ENCODE data around the gene SAV1.
"Not testable (repeated sequence)": the region's sequence is repeated elsewhere in the genome, so short reads cannot be mapped to it uniquely, and the experiment has no call there.

SAV1 gene

DNA sequence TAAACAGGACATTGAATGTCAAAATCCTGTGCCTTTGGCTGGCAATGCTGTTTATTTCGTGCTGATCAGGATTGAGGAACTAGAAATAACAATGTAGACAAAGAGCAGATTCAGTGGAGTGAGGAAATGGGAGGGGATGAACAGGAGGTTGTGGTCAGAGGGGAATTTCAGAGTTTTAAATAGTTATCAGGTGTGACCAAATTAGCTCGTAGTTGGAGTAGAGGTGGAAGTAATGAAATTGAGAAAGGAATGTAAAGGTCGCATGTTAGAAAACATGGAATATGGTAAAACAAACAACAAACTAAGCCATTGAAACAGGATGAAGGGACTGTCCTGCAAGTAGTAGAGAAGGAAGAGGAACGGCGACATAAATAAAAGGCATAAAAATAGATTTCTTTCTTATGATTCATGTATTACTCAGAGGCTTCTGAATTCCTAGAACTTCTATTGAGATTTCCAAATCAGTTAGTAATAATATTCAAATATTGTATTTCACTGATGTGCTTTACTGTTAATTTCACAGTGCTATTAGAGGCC, 9.5 kb upstream of the SAV1 start:
- Histone ChIP-seq H3K27ac (ENCODE audit: low read length) (no peak overlapping the region), H3K9ac (ENCODE audit: low read depth, low read length) (no peak overlapping the region), H3K27me3 (ENCODE audit: insufficient read depth, low read length) (no peaks in the 10 kb centered on the region), H3K36me3 (ENCODE audit: insufficient read depth, low read depth, low read length) (no peaks in the 10 kb centered on the region), H3K9me3 (ENCODE audit: insufficient read depth, low read depth, low read length) (no peaks in the 10 kb centered on the region), H3K4me1 (ENCODE audit: insufficient read depth, low read length) (peaks cover 2% of the 10 kb centered on the region; the same call in 1 of the 2 replicates), H3K4me3 (ENCODE audit: low read length) (no peak overlapping the region)

DNA sequence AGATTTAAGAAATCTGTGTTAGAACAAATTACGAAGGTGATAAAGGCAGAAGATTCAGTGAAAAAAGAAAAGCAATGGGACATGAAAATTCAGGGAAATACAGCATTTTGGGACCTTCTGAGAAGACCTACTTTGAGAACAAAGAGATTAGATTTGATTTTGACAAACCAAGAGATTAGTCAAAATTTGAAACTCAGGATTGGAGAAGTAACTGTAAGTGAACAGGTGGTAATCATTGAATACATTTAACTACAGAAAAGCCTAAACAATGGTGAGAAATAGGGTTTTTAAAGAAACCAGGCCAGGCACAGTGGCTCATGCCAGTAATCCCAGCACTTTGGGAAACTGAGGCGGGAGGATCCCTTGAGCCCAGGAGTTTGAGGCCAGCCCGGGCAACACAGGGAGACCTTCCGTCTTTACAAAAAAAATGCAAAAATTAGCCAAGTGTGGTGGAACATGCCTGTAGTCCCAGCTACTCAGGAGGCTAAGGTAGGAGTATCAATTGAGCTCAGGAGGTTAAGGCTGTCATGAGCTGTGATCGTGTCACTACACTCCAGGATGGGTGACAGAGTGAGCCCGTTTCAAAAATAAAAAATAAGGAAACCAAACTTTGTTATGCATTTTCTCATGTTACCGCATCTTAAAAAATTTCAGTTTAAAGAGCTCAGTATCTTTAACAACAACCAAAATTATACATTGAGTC, 8.9 kb upstream of the SAV1 start:
- H3K27me3 ChIP-seq (ENCODE audit: insufficient read depth, low read length) = no peaks in the 10 kb centered on the region
- H3K4me1 ChIP-seq (ENCODE audit: insufficient read depth, low read length) = peaks cover 2% of the 10 kb centered on the region; the same call in 1 of the 2 replicates
- no peak overlapping the region for H3K27ac ChIP-seq (ENCODE audit: low read length)
- no peaks in the 10 kb centered on the region for H3K9me3 ChIP-seq (ENCODE audit: insufficient read depth, low read depth, low read length)
- H3K9ac ChIP-seq (ENCODE audit: low read depth, low read length) = no peak overlapping the region
- H3K4me3 ChIP-seq (ENCODE audit: low read length) = no peak overlapping the region
- H3K36me3 ChIP-seq (ENCODE audit: insufficient read depth, low read depth, low read length) = no peaks in the 10 kb centered on the region

DNA sequence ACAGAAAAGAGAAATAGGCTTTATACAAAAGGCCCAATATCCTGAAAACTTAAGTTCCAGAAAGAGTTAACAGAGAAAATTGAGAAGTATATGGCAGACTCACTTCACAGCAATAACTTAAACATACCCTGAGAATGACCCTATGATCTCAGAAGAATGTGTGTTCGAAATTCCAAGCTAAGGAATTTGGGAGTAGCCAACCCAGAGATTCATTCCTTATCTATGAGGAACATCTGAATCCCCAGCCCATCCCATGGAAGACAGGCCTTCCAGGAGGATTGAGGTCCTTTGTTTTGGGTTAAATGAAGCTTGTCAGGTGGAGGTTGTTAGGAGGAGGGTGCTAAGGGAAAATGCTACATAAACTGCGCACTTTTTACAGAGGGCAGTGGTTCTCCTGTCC, 7.5 kb upstream of the SAV1 start:
- H3K27ac ChIP-seq (ENCODE audit: low read length) = no peak overlapping the region
- H3K9me3 ChIP-seq (ENCODE audit: insufficient read depth, low read depth, low read length) = no peaks in the 10 kb centered on the region
- H3K4me3 ChIP-seq (ENCODE audit: low read length) = no peak overlapping the region
- H3K4me1 ChIP-seq (ENCODE audit: insufficient read depth, low read length) = peaks cover 8% of the 10 kb centered on the region
- H3K27me3 ChIP-seq (ENCODE audit: insufficient read depth, low read length) = no peaks in the 10 kb centered on the region
- no peaks in the 10 kb centered on the region for H3K36me3 ChIP-seq (ENCODE audit: insufficient read depth, low read depth, low read length)
- H3K9ac ChIP-seq (ENCODE audit: low read depth, low read length) = no peak overlapping the region

DNA sequence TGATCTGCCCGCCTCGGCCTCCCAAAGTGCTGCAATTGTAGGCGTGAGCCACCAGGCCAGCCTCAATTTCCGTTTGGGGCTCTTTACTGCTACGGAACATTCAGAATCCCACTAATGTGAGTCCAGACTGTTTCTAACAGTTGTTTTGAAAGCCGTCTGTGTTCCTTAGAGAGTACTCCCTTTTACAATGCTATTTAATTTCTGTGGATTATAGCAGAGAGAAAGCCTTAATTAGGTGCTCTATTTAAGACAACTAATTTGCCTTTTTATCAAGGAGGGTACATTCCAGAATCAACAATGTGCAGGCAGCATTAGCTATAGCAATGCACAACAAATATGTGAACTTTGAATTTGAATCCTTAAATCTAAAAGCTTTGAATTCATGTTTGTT, 2.8 kb upstream of the SAV1 start:
- no peak overlapping the region for H3K4me3 ChIP-seq (ENCODE audit: low read length)
- H3K27me3 ChIP-seq (ENCODE audit: insufficient read depth, low read length) = no peaks in the 10 kb centered on the region
- peak overlapping the region; percentile 93; the same call in 1 of the 2 replicates for H3K9ac ChIP-seq (ENCODE audit: low read depth, low read length)
- H3K36me3 ChIP-seq (ENCODE audit: insufficient read depth, low read depth, low read length) = no peaks in the 10 kb centered on the region
- H3K27ac ChIP-seq (ENCODE audit: low read length) = peak overlapping the region; percentile 58
- H3K4me1 ChIP-seq (ENCODE audit: insufficient read depth, low read length) = peaks cover 22% of the 10 kb centered on the region
- H3K9me3 ChIP-seq (ENCODE audit: insufficient read depth, low read depth, low read length) = no peaks in the 10 kb centered on the region

DNA sequence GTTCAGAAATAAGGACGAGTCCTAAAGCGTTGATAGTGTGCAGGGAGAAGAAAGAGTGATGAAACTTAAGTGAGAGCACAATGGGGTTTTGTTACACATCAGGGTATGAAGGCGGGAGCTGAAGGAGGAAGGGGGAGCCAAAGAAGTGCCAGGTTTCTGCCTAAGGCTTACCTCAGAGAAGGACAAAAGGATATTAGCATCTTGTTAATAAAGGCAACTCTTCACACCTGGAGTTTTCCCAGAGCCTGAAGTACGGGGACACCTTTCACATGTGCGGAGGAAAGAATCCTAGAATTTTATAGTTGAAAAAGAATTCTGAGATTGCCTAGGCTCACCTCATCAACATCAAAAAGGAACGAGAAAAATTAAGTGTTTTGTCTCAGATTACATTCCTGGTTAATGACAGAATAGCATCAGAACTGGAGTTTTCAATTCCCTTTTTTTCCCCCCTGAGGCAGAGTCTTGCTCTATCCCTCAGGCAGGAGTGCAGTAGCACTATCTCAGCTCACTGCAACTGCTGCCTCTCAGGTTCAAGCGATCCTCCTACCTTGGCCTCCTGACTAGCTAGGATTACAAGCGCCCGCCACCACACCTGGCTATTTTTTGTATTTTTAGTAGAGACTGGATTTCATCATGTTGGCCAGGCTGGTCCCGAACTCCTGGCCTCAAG, 2.2 kb upstream of the SAV1 start:
- Histone ChIP-seq H3K9me3 (ENCODE audit: insufficient read depth, low read depth, low read length) (no peaks in the 10 kb centered on the region), H3K4me3 (ENCODE audit: low read length) (peak overlapping the region; percentile 99), H3K27ac (ENCODE audit: low read length) (peak overlapping the region; percentile 45), H3K4me1 (ENCODE audit: insufficient read depth, low read length) (peaks cover 24% of the 10 kb centered on the region), H3K36me3 (ENCODE audit: insufficient read depth, low read depth, low read length) (no peaks in the 10 kb centered on the region; the same call in 1 of the 2 replicates), H3K27me3 (ENCODE audit: insufficient read depth, low read length) (no peaks in the 10 kb centered on the region), H3K9ac (ENCODE audit: low read depth, low read length) (peak overlapping the region; percentile 93; the same call in 1 of the 2 replicates)

DNA sequence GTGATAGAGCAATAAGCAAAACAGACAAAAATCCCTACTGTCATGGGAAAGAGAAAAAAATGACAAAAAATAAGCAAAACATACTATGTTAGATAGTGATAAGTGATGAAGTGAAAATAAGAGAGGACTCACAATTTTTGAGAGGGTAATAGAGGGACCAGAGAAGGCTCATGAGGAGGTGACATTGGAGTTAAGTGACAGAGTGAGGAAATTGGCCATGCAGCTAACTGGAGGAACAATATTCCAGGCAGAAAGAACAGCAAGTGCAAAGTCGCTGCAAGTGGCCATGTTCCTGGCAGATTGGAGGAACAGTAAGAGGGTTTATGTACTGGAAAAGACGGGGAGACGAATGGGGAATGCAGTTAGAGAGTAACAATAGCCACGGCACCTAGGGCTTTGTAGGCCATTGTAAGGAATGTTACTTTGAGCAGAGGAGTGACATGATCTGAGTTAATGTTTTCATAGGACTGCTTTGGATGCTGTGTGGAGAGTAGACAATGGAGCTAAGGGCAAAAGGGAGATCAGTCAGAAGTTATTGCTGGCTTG, 1.4 kb upstream of the SAV1 start:
- H3K9me3 ChIP-seq (ENCODE audit: insufficient read depth, low read depth, low read length) = no peaks in the 10 kb centered on the region
- H3K4me1 ChIP-seq (ENCODE audit: insufficient read depth, low read length) = peaks cover 24% of the 10 kb centered on the region
- H3K27ac ChIP-seq (ENCODE audit: low read length) = peak overlapping the region; percentile 45
- H3K4me3 ChIP-seq (ENCODE audit: low read length) = peak overlapping the region; percentile 99
- peak overlapping the region; percentile 93; the same call in 1 of the 2 replicates for H3K9ac ChIP-seq (ENCODE audit: low read depth, low read length)
- H3K36me3 ChIP-seq (ENCODE audit: insufficient read depth, low read depth, low read length) = peaks cover 4% of the 10 kb centered on the region
- H3K27me3 ChIP-seq (ENCODE audit: insufficient read depth, low read length) = no peaks in the 10 kb centered on the region

DNA sequence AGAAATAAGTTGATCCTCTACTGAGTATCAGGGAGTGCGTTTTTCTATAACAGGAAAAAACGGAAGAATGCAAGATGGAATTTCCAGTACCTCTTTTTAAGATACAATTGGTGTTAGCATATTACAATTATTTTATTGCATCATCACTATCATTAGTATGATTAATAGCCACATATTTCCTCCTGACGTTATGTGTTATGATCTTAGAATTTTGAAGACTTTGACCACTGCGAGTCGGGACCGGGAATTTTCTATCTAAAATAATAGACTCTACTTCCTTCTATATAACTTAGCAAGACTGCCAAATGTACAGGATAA, 679 bp upstream of the SAV1 start:
- no peaks in the 10 kb centered on the region for H3K27me3 ChIP-seq (ENCODE audit: insufficient read depth, low read length)
- H3K4me1 ChIP-seq (ENCODE audit: insufficient read depth, low read length) = peaks cover 24% of the 10 kb centered on the region
- peak overlapping the region; percentile 93 for H3K9ac ChIP-seq (ENCODE audit: low read depth, low read length)
- no peaks in the 10 kb centered on the region for H3K9me3 ChIP-seq (ENCODE audit: insufficient read depth, low read depth, low read length)
- peak overlapping the region; percentile 78 for H3K27ac ChIP-seq (ENCODE audit: low read length)
- peaks cover 11% of the 10 kb centered on the region for H3K36me3 ChIP-seq (ENCODE audit: insufficient read depth, low read depth, low read length)
- H3K4me3 ChIP-seq (ENCODE audit: low read length) = peak overlapping the region; percentile 99

DNA sequence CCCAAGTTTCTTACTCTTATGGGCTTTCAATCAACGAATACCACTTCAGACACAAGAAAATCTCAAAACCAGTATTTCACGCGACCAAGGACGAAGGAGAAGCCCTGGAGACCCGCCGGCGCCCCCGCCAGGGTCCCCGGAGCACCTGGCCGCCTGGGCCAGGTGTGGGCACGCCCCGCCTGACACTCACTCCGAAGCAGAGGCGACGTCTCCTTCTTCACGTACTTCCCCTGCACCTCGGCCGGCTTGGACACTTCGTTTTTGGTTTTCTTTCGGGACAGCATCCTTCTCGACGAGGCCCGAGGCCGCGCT, 466 bp downstream of the SAV1 start:
- H3K9ac ChIP-seq (ENCODE audit: low read depth, low read length) = peak overlapping the region; percentile 93; the same call in 1 of the 2 replicates
- H3K9me3 ChIP-seq (ENCODE audit: insufficient read depth, low read depth, low read length) = no peaks in the 10 kb centered on the region
- peak overlapping the region; percentile 99 for H3K4me3 ChIP-seq (ENCODE audit: low read length)
- H3K36me3 ChIP-seq (ENCODE audit: insufficient read depth, low read depth, low read length) = peaks cover 14% of the 10 kb centered on the region
- no peaks in the 10 kb centered on the region for H3K27me3 ChIP-seq (ENCODE audit: insufficient read depth, low read length)
- peaks cover 24% of the 10 kb centered on the region for H3K4me1 ChIP-seq (ENCODE audit: insufficient read depth, low read length)
- H3K27ac ChIP-seq (ENCODE audit: low read length) = peak overlapping the region; percentile 55

DNA sequence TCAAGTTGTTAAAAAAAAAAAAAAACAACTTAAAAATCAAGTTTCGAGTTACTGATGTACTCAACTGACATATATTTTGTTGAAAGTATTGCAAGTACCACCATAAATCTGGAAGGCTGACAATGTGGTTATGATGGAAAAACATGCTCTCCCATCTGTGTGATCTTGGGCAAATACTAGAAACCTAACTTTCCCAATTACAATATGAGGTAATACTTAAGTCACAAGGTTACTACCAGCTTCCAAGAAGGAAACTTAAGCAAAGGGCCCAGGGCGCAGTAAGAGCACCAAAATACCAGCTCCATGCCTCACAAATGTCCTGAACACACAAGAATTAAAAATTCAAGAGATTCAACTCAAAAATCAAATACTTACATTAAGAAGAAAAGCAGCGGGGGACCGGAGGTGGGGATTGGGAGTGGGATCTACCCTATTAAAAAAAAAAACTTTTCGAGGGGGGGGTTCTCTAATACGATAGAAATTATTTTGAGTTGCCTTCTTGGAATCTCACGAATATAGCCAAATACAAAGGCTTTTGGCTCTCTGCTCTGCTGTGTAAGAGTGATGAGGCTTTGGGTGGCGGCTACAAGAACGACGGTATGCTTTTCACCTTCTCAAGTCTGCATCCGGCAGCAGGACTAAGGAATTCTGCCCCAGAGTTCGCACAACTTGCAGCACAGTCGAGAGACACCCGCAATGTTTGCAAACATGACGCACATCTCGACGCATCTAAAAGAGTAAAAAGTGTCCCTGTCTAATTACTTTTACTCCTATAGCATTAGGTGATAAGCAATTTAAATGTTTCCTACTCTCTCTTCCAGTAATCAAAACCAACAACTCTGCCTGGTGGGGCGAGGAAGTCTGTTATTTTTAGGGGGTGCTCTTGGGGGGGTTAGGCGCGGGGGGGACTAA, 1.1 kb downstream of the SAV1 start:
- Histone ChIP-seq H3K36me3 (ENCODE audit: insufficient read depth, low read depth, low read length) (peaks cover 14% of the 10 kb centered on the region), H3K9ac (ENCODE audit: low read depth, low read length) (peak overlapping the region; percentile 93; the same call in 1 of the 2 replicates), H3K4me3 (ENCODE audit: low read length) (peak overlapping the region; percentile 99), H3K27ac (ENCODE audit: low read length) (peak overlapping the region; percentile 55), H3K4me1 (ENCODE audit: insufficient read depth, low read length) (peaks cover 24% of the 10 kb centered on the region), H3K9me3 (ENCODE audit: insufficient read depth, low read depth, low read length) (no peaks in the 10 kb centered on the region), H3K27me3 (ENCODE audit: insufficient read depth, low read length) (no peaks in the 10 kb centered on the region)

DNA sequence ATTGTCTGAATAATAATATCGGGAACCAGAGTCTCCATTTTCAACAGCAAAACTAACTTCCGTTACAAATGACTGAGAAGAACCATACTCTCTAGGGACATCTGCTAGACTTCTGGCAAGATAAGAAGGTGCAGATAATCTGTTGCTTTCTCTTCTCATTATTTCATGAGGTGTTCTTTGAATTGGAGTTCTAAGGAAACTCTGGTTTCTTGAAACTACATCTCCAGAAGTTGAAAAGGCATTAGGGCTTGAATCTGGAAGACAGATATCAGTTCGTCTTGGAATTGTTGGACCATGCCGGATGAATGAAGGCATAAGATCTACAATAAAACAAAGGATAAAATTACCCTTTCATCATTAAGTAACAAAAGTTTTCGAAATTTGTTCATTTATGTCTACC, 2.8 kb downstream of the SAV1 start:
- H3K27ac ChIP-seq (ENCODE audit: low read length); H3K9ac ChIP-seq (ENCODE audit: low read depth, low read length); H3K27me3 ChIP-seq (ENCODE audit: insufficient read depth, low read length); H3K9me3 ChIP-seq (ENCODE audit: insufficient read depth, low read depth, low read length): not testable (repeated sequence)
- Histone ChIP-seq H3K4me3 (ENCODE audit: low read length) (peak overlapping the region; percentile 99), H3K4me1 (ENCODE audit: insufficient read depth, low read length) (peaks cover 18% of the 10 kb centered on the region), H3K36me3 (ENCODE audit: insufficient read depth, low read depth, low read length) (peaks cover 31% of the 10 kb centered on the region)

DNA sequence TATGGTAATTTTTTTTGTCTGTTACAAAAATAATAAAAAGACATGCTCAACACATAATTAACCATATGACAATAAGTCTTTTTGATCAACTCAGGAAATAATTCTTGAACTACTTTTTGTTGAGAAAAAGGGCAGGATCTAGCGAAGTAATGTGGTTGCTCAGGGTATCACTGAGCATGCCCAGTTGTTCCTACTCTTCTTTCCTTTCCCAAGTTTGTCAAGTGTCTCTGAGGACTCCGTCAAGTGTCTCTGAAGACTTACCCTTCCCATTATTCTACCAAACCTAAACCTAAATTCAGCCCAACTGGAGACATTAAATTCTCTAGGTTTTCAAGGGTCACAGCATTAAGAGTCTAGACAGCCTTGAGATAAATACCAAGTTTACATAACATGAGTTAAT, 3.5 kb downstream of the SAV1 start:
- not testable (repeated sequence) for H3K27ac ChIP-seq (ENCODE audit: low read length); H3K27me3 ChIP-seq (ENCODE audit: insufficient read depth, low read length); H3K9me3 ChIP-seq (ENCODE audit: insufficient read depth, low read depth, low read length); H3K9ac ChIP-seq (ENCODE audit: low read depth, low read length); H3K4me3 ChIP-seq (ENCODE audit: low read length)
- peaks cover 37% of the 10 kb centered on the region for H3K36me3 ChIP-seq (ENCODE audit: insufficient read depth, low read depth, low read length)
- peaks cover 12% of the 10 kb centered on the region for H3K4me1 ChIP-seq (ENCODE audit: insufficient read depth, low read length)
